ENCODE measurements around the gene WWP2. TPM values are rescaled to one million over a fixed set of nuclear protein-coding genes. Genes with fewer than 3 reads are reported as not detected.

The WWP2 gene
- total and polyA plus RNA-seq, 4 donors: 26.1 to 86.6 (median 43.4) TPM

GRCh38 chr16:69845181-69845580 lies 83.0 kb downstream of the WWP2 start:
- H3K4me1 ChIP-seq (ENCODE audit: control insufficient read depth in 5 of 5, insufficient read depth in 5 of 5, low read length in 5 of 5): peaks cover 0 to 7% (median 4%) of the 10 kb centered on the region in 5 donors
- peaks cover 0 to 18% (median 8%) of the 10 kb centered on the region in 4 donors for H3K36me3 ChIP-seq (ENCODE audit: control insufficient read depth in 4 of 4, insufficient read depth in 4 of 4, low read length in 4 of 4)
- no peak for DNase-seq
- no peak for TF ChIP-seq CTCF (IDR thresholded peaks at IDR 0.05; ENCODE audit: control extremely low read depth, extremely low read depth)
- H3K27ac ChIP-seq (ENCODE audit: low read depth in 1 of 2, low read length in 1 of 2): no peak overlapping the region
- no peaks in the 10 kb centered on the region for H3K27me3 ChIP-seq (ENCODE audit: control insufficient read depth in 3 of 3, insufficient read depth in 3 of 3, low read length in 2 of 3)
- ATAC-seq (ENCODE audit: insufficient read depth, low FRiP score): no peak
- no peak overlapping the region for H3K9ac ChIP-seq (ENCODE audit: insufficient read depth in 1 of 2, low read length in 2 of 2)
- 83% methylated on average over 6 of the region's 6 CpGs for WGBS, 2 donors
- H3K4me3 ChIP-seq: no peak overlapping the region
- H3K9me3 ChIP-seq (ENCODE audit: control insufficient read depth in 4 of 4, insufficient read depth in 3 of 4, low read length in 3 of 4): no peaks in the 10 kb centered on the region

- no peak for ATAC-seq (ENCODE audit: insufficient read depth, low FRiP score)
- Histone ChIP-seq H3K4me3 (no peak overlapping the region), H3K36me3 (ENCODE audit: control insufficient read depth in 4 of 4, insufficient read depth in 4 of 4, low read length in 4 of 4) (peaks cover 0 to 15% (median 3%) of the 10 kb centered on the region in 4 donors), H3K27ac (ENCODE audit: low read depth in 1 of 2, low read length in 1 of 2) (no peak overlapping the region), H3K4me1 (ENCODE audit: control insufficient read depth in 5 of 5, insufficient read depth in 5 of 5, low read length in 5 of 5) (peaks cover 0 to 5% (median 0%) of the 10 kb centered on the region in 5 donors), H3K27me3 (ENCODE audit: control insufficient read depth in 3 of 3, insufficient read depth in 3 of 3, low read length in 2 of 3) (no peaks in the 10 kb centered on the region), H3K9ac (ENCODE audit: insufficient read depth in 1 of 2, low read length in 2 of 2) (no peak overlapping the region), H3K9me3 (ENCODE audit: control insufficient read depth in 4 of 4, insufficient read depth in 3 of 4, low read length in 3 of 4) (no peaks in the 10 kb centered on the region)
- 87 to 88% methylated on average over 5 of the region's 5 CpGs for WGBS, 2 donors
- no peak for DNase-seq
- TF ChIP-seq CTCF (IDR thresholded peaks at IDR 0.05; ENCODE audit: control extremely low read depth, extremely low read depth): no peak
Measured at GRCh38 chr16:69847643-69848042, 85.5 kb downstream of the WWP2 start.

- H3K4me1 ChIP-seq (ENCODE audit: control insufficient read depth in 5 of 5, insufficient read depth in 5 of 5, low read length in 5 of 5): peaks cover 0 to 5% (median 0%) of the 10 kb centered on the region in 5 donors
Measured at GRCh38 chr16:69848637-69849545, 86.8 kb downstream of the WWP2 start.

More at GRCh38 chr16:69848637-69849545, 86.8 kb downstream of the WWP2 start:
- no peak overlapping the region for H3K4me3 ChIP-seq
- WGBS, 2 donors: 33 to 40% methylated on average over 8 of the region's 8 CpGs
- no peaks in the 10 kb centered on the region for H3K9me3 ChIP-seq (ENCODE audit: control insufficient read depth in 4 of 4, insufficient read depth in 3 of 4, low read length in 3 of 4)
- peak overlapping the region; percentile 78 to 82 for H3K27ac ChIP-seq (ENCODE audit: low read depth in 1 of 2, low read length in 1 of 2)
- ATAC-seq (ENCODE audit: insufficient read depth, low FRiP score) (peak; percentile 93), DNase-seq (peak; percentile 66 to 91 (median 79))
- peaks cover 0 to 23% (median 3%) of the 10 kb centered on the region in 4 donors for H3K36me3 ChIP-seq (ENCODE audit: control insufficient read depth in 4 of 4, insufficient read depth in 4 of 4, low read length in 4 of 4)
- no peak for TF ChIP-seq CTCF (IDR thresholded peaks at IDR 0.05; ENCODE audit: control extremely low read depth, extremely low read depth)
- no peak overlapping the region for H3K9ac ChIP-seq (ENCODE audit: insufficient read depth in 1 of 2, low read length in 2 of 2)
- no peaks in the 10 kb centered on the region for H3K27me3 ChIP-seq (ENCODE audit: control insufficient read depth in 3 of 3, insufficient read depth in 3 of 3, low read length in 2 of 3)
